Activated T-helper 2 cell treated with anti-CD3 and anti-CD28 coated beads, Interferon-gamma antibody, Interleukin-2, Interleukin-4, amounts not matched to agents 10 μg/mL and 5 μg/mL and 100 μg/mL, durations not matched to agents 14 hours and 24 hours and 36 hours (primary cell): ENCODE measurements around the gene RWDD3. TPM values are rescaled to one million over a fixed set of nuclear protein-coding genes. Genes with fewer than 3 reads are reported as not detected.
A peak's percentile ranks its signal among the peaks of the same experiment; 100 is the strongest.

Experiments used
- DNase-seq: peaks from one replicate; pipeline ENCODE4 v3.0.0; 2021; ENCODE audit warnings: low spot score
- H3K27ac Mint-ChIP-seq: one replicate; pipeline ENCODE4 v1.8.0; 2021; ENCODE audit warnings: mixed read lengths
- H3K27me3 Mint-ChIP-seq: one replicate; pipeline ENCODE4 v1.8.0; 2021; ENCODE audit warnings: low read depth, mixed read lengths
- H3K36me3 Mint-ChIP-seq: one replicate; pipeline ENCODE4 v1.8.0; 2021; ENCODE audit warnings: low read depth, mixed read lengths
- H3K4me1 Mint-ChIP-seq: one replicate; pipeline ENCODE4 v1.8.0; 2021; ENCODE audit warnings: low read depth, mixed read lengths
- H3K4me3 Mint-ChIP-seq: one replicate; pipeline ENCODE4 v1.8.0; 2021; ENCODE audit warnings: low read depth, mild to moderate bottlenecking, moderate library complexity, mixed read lengths
- H3K9me3 Mint-ChIP-seq: one replicate; pipeline ENCODE4 v1.8.0; 2021; ENCODE audit warnings: mixed read lengths
- intact Hi-C: fragments of 100-400 bp; cut with micrococcal nuclease; formaldehyde crosslinking; loops from one replicate; pipeline ENCODE4 v1.15.1; 2023
- total RNA-seq: library from RNA; stranded (reverse); gene quantifications from 2 replicates; pipeline ENCODE4 v1.2.3, GENCODE V29; 2022

Gene RWDD3
- total RNA-seq, 1 donor from 2014 or later: 15.5 TPM

GRCh38 chr1:95233319-95233736 is 682 bp upstream of the RWDD3 start:
- peak overlapping the region; percentile 33 for H3K27ac Mint-ChIP-seq
- intact Hi-C loops: loop anchor here (1.0 to 10.0 kb wide), 2 partner anchors 149 to 1491 kb away; partner anchors contain the start of gene PTBP2

GRCh38 chr1:95236784-95237575 is 3.0 kb downstream of the RWDD3 start:
- H3K27ac Mint-ChIP-seq: no peak overlapping the region
- peak overlapping the region; percentile 54 for H3K4me3 Mint-ChIP-seq
- H3K36me3 Mint-ChIP-seq: peaks cover 54% of the 10 kb centered on the region
- intact Hi-C loops: loop anchor here (10.0 kb wide), 1 partner anchor 1488 kb away; the partner anchor contains the start of gene PTBP2
- peaks cover 5% of the 10 kb centered on the region for H3K27me3 Mint-ChIP-seq
- H3K9me3 Mint-ChIP-seq: peaks cover 9% of the 10 kb centered on the region
- DNase-seq: no peak
- peaks cover 36% of the 10 kb centered on the region for H3K4me1 Mint-ChIP-seq

More at GRCh38 chr1:95233319-95233736, 682 bp upstream of the RWDD3 start:
- Mint-ChIP-seq H3K4me3 (peak overlapping the region; percentile 81), H3K27me3 (peaks cover 32% of the 10 kb centered on the region), H3K4me1 (peaks cover 25% of the 10 kb centered on the region), H3K36me3 (peaks cover 18% of the 10 kb centered on the region), H3K9me3 (no peaks in the 10 kb centered on the region)
- DNase-seq: no peak

- peaks cover 63% of the 10 kb centered on the region for H3K36me3 Mint-ChIP-seq
- no peaks in the 10 kb centered on the region for H3K27me3 Mint-ChIP-seq
- H3K4me1 Mint-ChIP-seq: peaks cover 35% of the 10 kb centered on the region
- H3K27ac Mint-ChIP-seq: no peak overlapping the region
- DNase-seq: no peak
- H3K9me3 Mint-ChIP-seq: peaks cover 13% of the 10 kb centered on the region
- H3K4me3 Mint-ChIP-seq: no peak overlapping the region
- intact Hi-C loops: loop anchor here (10.0 kb wide), 1 partner anchor 1487 kb away; the partner anchor contains the start of gene PTBP2
Observed at GRCh38 chr1:95237981-95238703, 4.1 kb downstream of the RWDD3 start.

GRCh38 chr1:95245029-95245428 is 11.0 kb downstream of the RWDD3 start:
- intact Hi-C loops: no loop called here
- Mint-ChIP-seq H3K27ac (no peak overlapping the region), H3K9me3 (peaks cover 13% of the 10 kb centered on the region), H3K4me3 (no peak overlapping the region), H3K36me3 (peaks cover 46% of the 10 kb centered on the region), H3K4me1 (no peaks in the 10 kb centered on the region), H3K27me3 (no peaks in the 10 kb centered on the region)
- DNase-seq: no peak

GRCh38 chr1:95246511-95246910 is 12.5 kb downstream of the RWDD3 start:
- Mint-ChIP-seq H3K36me3 (peaks cover 31% of the 10 kb centered on the region), H3K4me1 (no peaks in the 10 kb centered on the region), H3K27ac (no peak overlapping the region), H3K4me3 (no peak overlapping the region), H3K9me3 (peaks cover 6% of the 10 kb centered on the region), H3K27me3 (no peaks in the 10 kb centered on the region)
- intact Hi-C loops: no loop called here
- DNase-seq: no peak

- Mint-ChIP-seq H3K4me1 (no peaks in the 10 kb centered on the region), H3K36me3 (peaks cover 29% of the 10 kb centered on the region)
Observed at GRCh38 chr1:95247607-95248006, 13.6 kb downstream of the RWDD3 start.

GRCh38 chr1:95249916-95250315 is 15.9 kb downstream of the RWDD3 start:
- H3K36me3 Mint-ChIP-seq: peaks cover 18% of the 10 kb centered on the region
- H3K9me3 Mint-ChIP-seq: no peaks in the 10 kb centered on the region
- intact Hi-C loops: no loop called here
- H3K27ac Mint-ChIP-seq: no peak overlapping the region
- no peak for DNase-seq
- no peak overlapping the region for H3K4me3 Mint-ChIP-seq
- H3K4me1 Mint-ChIP-seq: no peaks in the 10 kb centered on the region
- H3K27me3 Mint-ChIP-seq: no peaks in the 10 kb centered on the region

More at GRCh38 chr1:95247607-95248006, 13.6 kb downstream of the RWDD3 start:
- Mint-ChIP-seq H3K4me3 (no peak overlapping the region), H3K27ac (no peak overlapping the region), H3K9me3 (no peaks in the 10 kb centered on the region), H3K27me3 (no peaks in the 10 kb centered on the region)
- DNase-seq: no peak
- intact Hi-C loops: no loop called here

- no peaks in the 10 kb centered on the region for H3K27me3 Mint-ChIP-seq
- no peak for DNase-seq
- no peak overlapping the region for H3K4me3 Mint-ChIP-seq
- no peaks in the 10 kb centered on the region for H3K4me1 Mint-ChIP-seq
- intact Hi-C loops: no loop called here
- no peaks in the 10 kb centered on the region for H3K9me3 Mint-ChIP-seq
- no peak overlapping the region for H3K27ac Mint-ChIP-seq
- H3K36me3 Mint-ChIP-seq: peaks cover 12% of the 10 kb centered on the region
Observed at GRCh38 chr1:95252422-95252821, 18.4 kb downstream of the RWDD3 start.

GRCh38 chr1:95254959-95255358 is 20.9 kb downstream of the RWDD3 start:
- Mint-ChIP-seq H3K27ac (no peak overlapping the region), H3K36me3 (peaks cover 8% of the 10 kb centered on the region), H3K9me3 (no peaks in the 10 kb centered on the region), H3K4me1 (no peaks in the 10 kb centered on the region), H3K27me3 (peaks cover 3% of the 10 kb centered on the region), H3K4me3 (no peak overlapping the region)
- no peak for DNase-seq
- intact Hi-C loops: no loop called here

GRCh38 chr1:95255826-95256225 is 21.8 kb downstream of the RWDD3 start:
- no peaks in the 10 kb centered on the region for H3K9me3 Mint-ChIP-seq
- no peak overlapping the region for H3K4me3 Mint-ChIP-seq
- DNase-seq: no peak
- no peak overlapping the region for H3K27ac Mint-ChIP-seq
- intact Hi-C loops: no loop called here
- peaks cover 8% of the 10 kb centered on the region for H3K36me3 Mint-ChIP-seq
- H3K27me3 Mint-ChIP-seq: peaks cover 3% of the 10 kb centered on the region
- no peaks in the 10 kb centered on the region for H3K4me1 Mint-ChIP-seq

GRCh38 chr1:95257758-95258157 is 23.7 kb downstream of the RWDD3 start:
- Mint-ChIP-seq H3K27me3 (peaks cover 3% of the 10 kb centered on the region), H3K4me1 (no peaks in the 10 kb centered on the region), H3K9me3 (no peaks in the 10 kb centered on the region), H3K27ac (no peak overlapping the region), H3K4me3 (no peak overlapping the region), H3K36me3 (no peaks in the 10 kb centered on the region)
- no peak for DNase-seq
- intact Hi-C loops: no loop called here

- DNase-seq: no peak
- peaks cover 3% of the 10 kb centered on the region for H3K27me3 Mint-ChIP-seq
- intact Hi-C loops: no loop called here
- no peak overlapping the region for H3K4me3 Mint-ChIP-seq
- no peaks in the 10 kb centered on the region for H3K9me3 Mint-ChIP-seq
- no peak overlapping the region for H3K27ac Mint-ChIP-seq
- H3K36me3 Mint-ChIP-seq: no peaks in the 10 kb centered on the region
- no peaks in the 10 kb centered on the region for H3K4me1 Mint-ChIP-seq
Observed at GRCh38 chr1:95259245-95259644, 25.2 kb downstream of the RWDD3 start.

- Mint-ChIP-seq H3K9me3 (no peaks in the 10 kb centered on the region), H3K4me1 (no peaks in the 10 kb centered on the region), H3K27me3 (peaks cover 5% of the 10 kb centered on the region), H3K36me3 (no peaks in the 10 kb centered on the region), H3K27ac (no peak overlapping the region), H3K4me3 (no peak overlapping the region)
- no peak for DNase-seq
- intact Hi-C loops: no loop called here
Observed at GRCh38 chr1:95262913-95263312, 28.9 kb downstream of the RWDD3 start.
